OCI-LY7 (cell line): ENCODE data around the gene ZNF429. TPM values are rescaled to one million over a fixed set of nuclear protein-coding genes. Genes with fewer than 3 reads are reported as not detected.

Experiments used
- BruUV-seq: library from RNA; stranded (reverse); fragments of 400-500 nt; replicated peaks from 2 replicates; lab custom pipeline; 2021; lab: Mats Ljungman, UMichigan
- CTCF ChIA-PET: fragments of 300-600 bp; sonication (Branson Sonifier 250); formaldehyde crosslinking; loops from one replicate; lab custom pipeline; 2022; ENCODE audit warnings: antibody characterized with exemption; ENCODE audit not compliant: unreplicated experiment; lab: Charles Lee
- POLR2A ChIA-PET: fragments of 300-600 bp; sonication (Branson Sonifier 250); formaldehyde crosslinking; loops from one replicate; lab custom pipeline; 2022; ENCODE audit warnings: antibody characterized with exemption; lab: Charles Lee
- DNase-seq: peaks from one replicate; pipeline ENCODE4 v3.0.0-alpha.2; 2015; ENCODE audit warnings: low spot score
- H2AFZ ChIP-seq: fragments of 200-600 bp; sonication (generic), shearing (Covaris generic); 2 replicates; pipeline ENCODE4 v1.6.1; 2014; ENCODE audit warnings: mild to moderate bottlenecking, antibody characterized with exemption, low read length, moderate library complexity
- H3K27ac ChIP-seq: fragments of 200-600 bp; sonication (generic); 2 replicates; pipeline ENCODE4 v1.5.1; 2014; ENCODE audit warnings: mixed run types, low read depth, mild to moderate bottlenecking, moderate library complexity, low read length, inconsistent platforms; ENCODE audit not compliant: poor library complexity, severe bottlenecking
- H3K36me3 ChIP-seq: fragments of 200-600 bp; sonication (generic); 2 replicates; pipeline ENCODE4 v1.6.1; 2014; ENCODE audit warnings: mild to moderate bottlenecking, antibody characterized with exemption, low read length, moderate library complexity, mixed read lengths; ENCODE audit not compliant: insufficient read depth
- H3K4me1 ChIP-seq: fragments of 200-600 bp; sonication (generic); 2 replicates; pipeline ENCODE4 v1.5.1; 2014; ENCODE audit warnings: mild to moderate bottlenecking, low read length; ENCODE audit not compliant: insufficient read depth, poor library complexity, severe bottlenecking
- H3K4me2 ChIP-seq: fragments of 200-600 bp; sonication (generic); 2 replicates; pipeline ENCODE4 v1.6.1; 2014; ENCODE audit warnings: mild to moderate bottlenecking, low read length
- H3K4me3 ChIP-seq: fragments of 200-600 bp; sonication (generic); 2 replicates; pipeline ENCODE4 v1.5.1; 2014; ENCODE audit warnings: mild to moderate bottlenecking, low read depth, low read length; ENCODE audit not compliant: poor library complexity, severe bottlenecking
- H3K79me2 ChIP-seq: fragments of 200-600 bp; sonication (generic); 2 replicates; pipeline ENCODE4 v1.6.1; 2016; ENCODE audit warnings: low read depth, mild to moderate bottlenecking, low read length, moderate library complexity, mixed read lengths; ENCODE audit not compliant: insufficient read depth
- H3K9me2 ChIP-seq: fragments of 200-600 bp; sonication (generic); 2 replicates; pipeline ENCODE4 v1.6.1; 2016; ENCODE audit warnings: mild to moderate bottlenecking, low read length, mixed read lengths; ENCODE audit not compliant: insufficient read depth
- H3K9me3 ChIP-seq: fragments of 200-600 bp; sonication (generic); 2 replicates; pipeline ENCODE4 v1.6.1; 2014; ENCODE audit warnings: mild to moderate bottlenecking, mixed run types, low read length, mixed read lengths
- H4K20me1 ChIP-seq: fragments of 200-600 bp; sonication (generic); 2 replicates; pipeline ENCODE4 v1.6.1; 2014; ENCODE audit warnings: mild to moderate bottlenecking, antibody characterized with exemption, low read length, moderate library complexity, mixed read lengths; ENCODE audit not compliant: insufficient read depth
- CTCF ChIP-seq: fragments of 200-600 bp; sonication (generic); conservative IDR thresholded peaks from 2 replicates; pipeline ENCODE4 v1.5.1; 2014; ENCODE audit warnings: mild to moderate bottlenecking, antibody characterized with exemption, low read length, moderate library complexity, mixed read lengths
- EZH2phosphoT487 ChIP-seq: fragments of 200-600 bp; sonication (generic); IDR thresholded peaks from 2 replicates; pipeline ENCODE4 v1.6.1; 2018; ENCODE audit warnings: low read depth, borderline replicate concordance, mild to moderate bottlenecking, mixed run types, antibody characterized with exemption, low read length, moderate library complexity, mixed read lengths
- intact Hi-C: fragments of 100-400 bp; cut with micrococcal nuclease; formaldehyde crosslinking; loops from one replicate; pipeline ENCODE4 v1.10.0; 2022; ENCODE audit not compliant: unreplicated experiment
- total RNA-seq, 2 experiments: library from RNA; depleted of rRNA in 1 of 2; stranded (reverse); fragments of >200 nt in 1 of 2; shearing (Covaris generic) in 1 of 2; gene quantifications; 2 replicates each; pipeline ENCODE4 v1.2.3, GENCODE V29; 2014 to 2022

ZNF429 gene
- total RNA-seq, 2 experiments from 2014 or later, result 19.8 to 24.6 TPM

- Histone ChIP-seq H3K4me3 (no peak overlapping the region), H3K9me2 (no peaks in the 10 kb centered on the region), H3K36me3 (no peaks in the 10 kb centered on the region), H3K79me2 (no peaks in the 10 kb centered on the region), H4K20me1 (no peaks in the 10 kb centered on the region), H2AFZ (no peak overlapping the region), H3K9me3 (no peaks in the 10 kb centered on the region), H3K4me1 (no peaks in the 10 kb centered on the region), H3K27ac (no peak overlapping the region), H3K4me2 (no peak overlapping the region)
- ChIA-PET CTCF (no interaction called here), POLR2A (interaction anchor here (0.6 kb wide), 1 partner anchor 1180 kb away, joined by 5 read pairs; no protein-coding TSS in a partner anchor)
- intact Hi-C loops, result no loop called here
- no peak for DNase-seq
- no peak for TF ChIP-seq EZH2phosphoT487
- TF ChIP-seq CTCF, result no peak
- no TSS peak for BruUV-seq
Measured at GRCh38 chr19:21462540-21462939, 42.9 kb upstream of the ZNF429 start.

DNA sequence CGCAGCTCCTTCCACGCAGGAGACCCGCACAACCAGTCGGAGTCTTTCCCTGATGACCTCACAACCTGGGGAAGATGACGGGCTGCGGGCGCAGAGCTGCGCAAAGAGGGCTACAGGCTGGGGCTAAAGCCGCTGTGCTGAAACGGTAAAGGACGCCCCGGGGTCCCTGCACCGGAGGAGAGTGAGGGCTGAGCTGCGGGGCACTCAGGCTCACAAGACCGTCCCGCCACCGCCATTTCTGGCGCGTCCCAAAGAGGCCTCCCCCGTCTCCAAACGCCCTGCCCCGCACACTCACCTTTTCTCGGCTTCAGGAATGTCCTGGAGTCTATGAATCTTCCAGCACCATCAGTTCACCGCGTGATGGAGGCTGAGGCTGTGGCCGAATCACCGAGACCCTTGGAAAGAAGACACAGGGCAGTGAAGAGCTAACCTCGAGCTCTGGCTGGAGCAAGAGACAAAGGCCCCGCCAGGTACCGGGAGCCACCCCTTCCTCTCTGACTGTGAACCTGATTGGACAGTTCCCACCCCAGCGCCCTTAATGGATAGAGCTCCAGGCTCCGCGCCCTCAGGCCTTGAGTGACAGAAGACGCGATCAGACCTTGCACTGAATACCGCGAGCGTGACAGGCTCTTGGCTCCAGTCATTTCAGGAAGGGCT lies 41.8 kb upstream of the ZNF429 start:
- no peak overlapping the region for H3K4me2 ChIP-seq
- no TSS peak for BruUV-seq
- no peaks in the 10 kb centered on the region for H3K9me2 ChIP-seq

More for the DNA sequence above, 41.8 kb upstream of the ZNF429 start:
- intact Hi-C loops, result no loop called here
- Histone ChIP-seq H2AFZ (no peak overlapping the region), H4K20me1 (no peaks in the 10 kb centered on the region), H3K36me3 (no peaks in the 10 kb centered on the region), H3K79me2 (no peaks in the 10 kb centered on the region), H3K9me3 (no peaks in the 10 kb centered on the region), H3K27ac (no peak overlapping the region), H3K4me3 (no peak overlapping the region), H3K4me1 (no peaks in the 10 kb centered on the region)
- CTCF ChIA-PET, result no interaction called here
- no peak for DNase-seq
- POLR2A ChIA-PET, result interaction anchor here (0.7 to 0.9 kb wide), 2 partner anchors 11 to 1226 kb away, joined by 3 to 4 read pairs; no protein-coding TSS in a partner anchor
- no peak for TF ChIP-seq EZH2phosphoT487
- no peak for TF ChIP-seq CTCF
